ENCODE data around the gene LDLRAD3.

DNA sequence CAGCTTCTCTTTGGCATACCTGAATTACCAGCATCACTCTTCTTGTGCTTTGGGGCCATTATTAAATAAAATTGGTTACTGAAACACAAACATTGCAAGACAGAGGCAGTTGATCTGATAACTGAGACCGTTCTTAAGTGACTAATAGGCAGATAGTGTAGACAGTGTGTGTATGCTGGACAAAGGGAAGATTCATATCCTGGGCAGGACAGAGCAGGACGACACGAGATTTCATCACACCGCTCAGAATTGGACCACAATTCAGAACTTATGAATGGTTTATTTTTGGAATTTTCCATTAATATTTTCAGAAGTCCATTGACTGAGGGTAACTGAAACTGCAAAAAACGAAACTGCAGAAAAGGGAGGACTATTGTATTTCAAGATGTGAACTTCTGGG, 68.6 kb downstream of the LDLRAD3 start:
- TF ChIP-seq, protein P1, sequence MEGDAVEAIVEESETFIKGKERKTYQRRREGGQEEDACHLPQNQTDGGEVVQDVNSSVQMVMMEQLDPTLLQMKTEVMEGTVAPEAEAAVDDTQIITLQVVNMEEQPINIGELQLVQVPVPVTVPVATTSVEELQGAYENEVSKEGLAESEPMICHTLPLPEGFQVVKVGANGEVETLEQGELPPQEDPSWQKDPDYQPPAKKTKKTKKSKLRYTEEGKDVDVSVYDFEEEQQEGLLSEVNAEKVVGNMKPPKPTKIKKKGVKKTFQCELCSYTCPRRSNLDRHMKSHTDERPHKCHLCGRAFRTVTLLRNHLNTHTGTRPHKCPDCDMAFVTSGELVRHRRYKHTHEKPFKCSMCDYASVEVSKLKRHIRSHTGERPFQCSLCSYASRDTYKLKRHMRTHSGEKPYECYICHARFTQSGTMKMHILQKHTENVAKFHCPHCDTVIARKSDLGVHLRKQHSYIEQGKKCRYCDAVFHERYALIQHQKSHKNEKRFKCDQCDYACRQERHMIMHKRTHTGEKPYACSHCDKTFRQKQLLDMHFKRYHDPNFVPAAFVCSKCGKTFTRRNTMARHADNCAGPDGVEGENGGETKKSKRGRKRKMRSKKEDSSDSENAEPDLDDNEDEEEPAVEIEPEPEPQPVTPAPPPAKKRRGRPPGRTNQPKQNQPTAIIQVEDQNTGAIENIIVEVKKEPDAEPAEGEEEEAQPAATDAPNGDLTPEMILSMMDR (IDR thresholded peaks at IDR 0.05) = no peak
- TF ChIP-seq POLR2AphosphoS5 (IDR thresholded peaks at IDR 0.05; ENCODE audit: low read depth, low read length) = no peak
- no peak for TF ChIP-seq TCF7L2 (IDR thresholded peaks at IDR 0.05; ENCODE audit: low read depth, low read length)
- TF ChIP-seq REST (IDR thresholded peaks at IDR 0.05; ENCODE audit: insufficient read depth in 1 of 2, low read depth in 2 of 2, low read length in 1 of 2) = no peak
- TF ChIP-seq SIN3A (IDR thresholded peaks at IDR 0.05; ENCODE audit: borderline replicate concordance, insufficient read depth, low read depth, low read length) = no peak

Measured in Panc1 (cell line).